CD4-positive, alpha-beta T cell (primary cell): ENCODE data around the gene DNER. TPM values are rescaled to one million over a fixed set of nuclear protein-coding genes. Genes with fewer than 3 reads are reported as not detected.

Source experiments
- ATAC-seq: fragments of 200-7000 bp; cut with Tn5 transposase; one replicate; pipeline ENCODE4 v1.10.0; 2022; ENCODE audit warnings: mild to moderate bottlenecking; ENCODE audit not compliant: poor library complexity
- CTCF ChIA-PET: fragments of 350-600 bp; sonication (Branson Sonifier 250); formaldehyde crosslinking; loops from one replicate; lab custom pipeline; 2021; ENCODE audit warnings: antibody characterized with exemption, inconsistent platforms; lab: Charles Lee
- POLR2A ChIA-PET: fragments of 350-600 bp; sonication (Branson Sonifier 250); formaldehyde crosslinking; loops from one replicate; lab custom pipeline; 2021; ENCODE audit warnings: antibody characterized with exemption, inconsistent platforms; lab: Charles Lee
- DNase-seq, 14 experiments: peaks; one replicate each; pipeline ENCODE4 v3.0.0-alpha.2; 2013 to 2020; ENCODE audit warnings: mixed read lengths in 2 of 14
- H3K27ac ChIP-seq, 2 donors: one replicate each; pipeline versions ENCODE4 v1.5.1 to v1.7.0; 2013; ENCODE audit warnings: low read length in 2 of 2, low read depth in 1 of 2, mild to moderate bottlenecking in 1 of 2
- H3K27me3 ChIP-seq, 2 experiments: 1 replicate in 1 of 2; 2 replicates in 1 of 2; pipeline versions ENCODE4 v1.6.1 to v1.7.0; 2013; ENCODE audit warnings: low read length in 2 of 2, control low read depth in 1 of 2, mild to moderate bottlenecking in 1 of 2, moderate library complexity in 1 of 2; ENCODE audit not compliant: insufficient read depth in 2 of 2, control insufficient read depth in 1 of 2
- H3K36me3 ChIP-seq: one replicate; pipeline ENCODE4 v1.6.1; 2013; ENCODE audit warnings: low read length, control low read depth; ENCODE audit not compliant: insufficient read depth
- H3K4me1 ChIP-seq: one replicate; pipeline ENCODE4 v1.6.1; 2013; ENCODE audit warnings: low read length, control low read depth; ENCODE audit not compliant: insufficient read depth
- H3K4me3 ChIP-seq: one replicate; pipeline ENCODE4 v1.5.1; 2013; ENCODE audit warnings: mild to moderate bottlenecking, low read length, moderate library complexity
- H3K9me3 ChIP-seq, 2 experiments: 1 replicate in 1 of 2; 2 replicates in 1 of 2; pipeline versions ENCODE4 v1.6.1 to v1.7.0; 2013; ENCODE audit warnings: low read length in 2 of 2, mild to moderate bottlenecking in 2 of 2, control low read depth in 1 of 2, moderate library complexity in 1 of 2; ENCODE audit not compliant: control insufficient read depth in 1 of 2, insufficient read depth in 1 of 2
- H3K27ac Mint-ChIP-seq: one replicate; pipeline ENCODE4 v1.8.0; 2020; ENCODE audit warnings: mixed read lengths
- H3K27me3 Mint-ChIP-seq: one replicate; pipeline ENCODE4 v1.8.0; 2021; ENCODE audit warnings: mixed read lengths
- H3K36me3 Mint-ChIP-seq: one replicate; pipeline ENCODE4 v1.8.0; 2021; ENCODE audit warnings: low read depth, mixed read lengths
- H3K4me1 Mint-ChIP-seq: one replicate; pipeline ENCODE4 v1.8.0; 2021; ENCODE audit warnings: low read depth, mixed read lengths
- H3K4me3 Mint-ChIP-seq: one replicate; pipeline ENCODE4 v1.8.0; 2020; ENCODE audit warnings: mild to moderate bottlenecking, mixed read lengths
- H3K9me3 Mint-ChIP-seq: one replicate; pipeline ENCODE4 v1.8.0; 2020; ENCODE audit warnings: mixed read lengths
- intact Hi-C, 2 experiments: fragments of 100-400 bp; cut with DNase I in 1 of 2; cut with micrococcal nuclease in 1 of 2; formaldehyde crosslinking; loops; one replicate each; pipeline versions ENCODE4 v1.15.1 to v1.9.0; 2023 to 2025; cut with DNase I, micrococcal nuclease
- total RNA-seq, 174 experiments: library from RNA in 2 of 174; stranded (reverse) in 2 of 174; gene quantifications; one replicate each; pipeline ENCODE4 v1.2.3 and lab custom pipeline; 2021 to 2026
- TF ChIP-seq, protein P1 (sequence below): fragments of 200-600 bp; IDR thresholded peaks from one replicate; pipeline ENCODE4 v1.8.0; 2022; ENCODE audit warnings: antibody characterized with exemption, mild to moderate bottlenecking

Gene DNER
- total RNA-seq, 2 experiments from 2014 or later = not detected

DNA sequence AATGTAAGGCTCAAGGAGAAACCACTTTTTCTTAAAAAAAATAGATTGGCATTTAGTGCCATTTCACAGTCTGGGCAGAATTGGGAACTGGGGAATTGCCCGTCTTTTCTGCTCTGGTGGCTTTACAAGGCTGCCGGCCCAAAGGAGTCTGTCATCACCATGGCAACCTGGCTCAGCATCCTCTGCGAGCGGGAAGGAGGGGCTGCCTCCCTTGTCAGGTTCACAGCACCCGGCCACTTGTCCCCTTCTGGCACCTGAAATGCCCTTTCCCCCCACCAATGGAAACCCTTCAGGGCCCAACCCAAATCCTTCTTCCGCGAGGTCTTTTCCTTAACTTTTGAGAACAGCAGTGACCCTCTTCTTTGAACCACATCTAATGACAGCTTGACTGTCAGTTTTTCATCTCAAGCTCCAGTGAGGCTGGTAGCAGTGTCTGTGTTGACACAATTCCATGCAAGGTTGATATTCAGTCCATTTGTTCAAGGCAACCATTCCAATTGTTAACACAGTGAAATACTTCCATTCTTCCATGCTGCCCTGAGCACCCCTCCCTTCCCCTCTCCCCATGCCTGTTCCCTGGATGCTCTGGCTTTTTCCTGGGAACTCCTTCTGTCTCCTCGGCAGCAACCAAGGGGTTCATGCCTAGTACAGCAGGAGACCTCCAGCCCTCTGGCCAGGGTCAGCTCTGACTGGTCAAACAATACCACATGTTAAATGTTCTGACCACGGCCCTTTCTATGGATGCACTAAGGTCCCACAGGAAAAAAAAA is 79.6 kb downstream of the DNER start:
- no peak overlapping the region for H3K27ac Mint-ChIP-seq
- no peaks in the 10 kb centered on the region for H3K9me3 Mint-ChIP-seq
- TF ChIP-seq, protein P1, sequence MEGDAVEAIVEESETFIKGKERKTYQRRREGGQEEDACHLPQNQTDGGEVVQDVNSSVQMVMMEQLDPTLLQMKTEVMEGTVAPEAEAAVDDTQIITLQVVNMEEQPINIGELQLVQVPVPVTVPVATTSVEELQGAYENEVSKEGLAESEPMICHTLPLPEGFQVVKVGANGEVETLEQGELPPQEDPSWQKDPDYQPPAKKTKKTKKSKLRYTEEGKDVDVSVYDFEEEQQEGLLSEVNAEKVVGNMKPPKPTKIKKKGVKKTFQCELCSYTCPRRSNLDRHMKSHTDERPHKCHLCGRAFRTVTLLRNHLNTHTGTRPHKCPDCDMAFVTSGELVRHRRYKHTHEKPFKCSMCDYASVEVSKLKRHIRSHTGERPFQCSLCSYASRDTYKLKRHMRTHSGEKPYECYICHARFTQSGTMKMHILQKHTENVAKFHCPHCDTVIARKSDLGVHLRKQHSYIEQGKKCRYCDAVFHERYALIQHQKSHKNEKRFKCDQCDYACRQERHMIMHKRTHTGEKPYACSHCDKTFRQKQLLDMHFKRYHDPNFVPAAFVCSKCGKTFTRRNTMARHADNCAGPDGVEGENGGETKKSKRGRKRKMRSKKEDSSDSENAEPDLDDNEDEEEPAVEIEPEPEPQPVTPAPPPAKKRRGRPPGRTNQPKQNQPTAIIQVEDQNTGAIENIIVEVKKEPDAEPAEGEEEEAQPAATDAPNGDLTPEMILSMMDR = no peak
- H3K27ac ChIP-seq = no peak overlapping the region
- peaks cover 12 to 20% of the 10 kb centered on the region in 2 experiments for H3K27me3 ChIP-seq
- no peaks in the 10 kb centered on the region for H3K36me3 ChIP-seq
- H3K9me3 ChIP-seq = no peaks in the 10 kb centered on the region
- no peaks in the 10 kb centered on the region for H3K36me3 Mint-ChIP-seq
- CTCF ChIA-PET = interaction anchor here (0.6 kb wide), 1 partner anchor 177 kb away, joined by 3 read pairs; no protein-coding TSS in a partner anchor
- H3K4me3 ChIP-seq = no peak overlapping the region
- H3K4me3 Mint-ChIP-seq = no peak overlapping the region
- POLR2A ChIA-PET = no interaction called here
- no peaks in the 10 kb centered on the region for H3K4me1 Mint-ChIP-seq
- ATAC-seq = no peak
- H3K27me3 Mint-ChIP-seq = peaks cover 39% of the 10 kb centered on the region
- DNase-seq = no peak
- H3K4me1 ChIP-seq = no peaks in the 10 kb centered on the region
- intact Hi-C loops = no loop called here

DNA sequence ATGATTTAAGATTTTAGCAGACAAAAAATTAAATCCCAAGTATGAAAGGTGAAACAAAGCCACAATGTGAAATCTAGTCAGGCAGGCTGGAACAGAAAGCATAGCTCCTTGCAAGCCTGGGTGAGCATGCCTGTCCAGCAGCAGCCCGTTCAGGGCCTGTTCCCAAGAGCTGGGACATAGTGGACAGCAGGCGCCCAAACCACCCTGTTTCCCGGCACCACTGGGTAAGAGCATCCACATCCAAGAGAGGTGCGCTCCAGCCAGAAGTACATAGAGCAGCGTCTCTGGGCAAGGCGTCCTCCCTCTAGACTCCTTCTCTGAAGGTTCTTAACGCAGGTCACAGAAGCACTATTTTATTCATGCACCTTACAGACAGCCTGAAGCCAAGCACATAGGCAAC is 80.8 kb downstream of the DNER start:
- ChIA-PET POLR2A (no interaction called here), CTCF (no interaction called here)
- Mint-ChIP-seq H3K4me1 (no peaks in the 10 kb centered on the region), H3K36me3 (no peaks in the 10 kb centered on the region), H3K9me3 (no peaks in the 10 kb centered on the region), H3K4me3 (no peak overlapping the region), H3K27me3 (peaks cover 45% of the 10 kb centered on the region), H3K27ac (no peak overlapping the region)
- H3K9me3 ChIP-seq = no peaks in the 10 kb centered on the region
- intact Hi-C loops = no loop called here
- TF ChIP-seq, protein P1 = no peak
- DNase-seq (no peak), ATAC-seq (no peak)
- no peaks in the 10 kb centered on the region for H3K4me1 ChIP-seq
- no peaks in the 10 kb centered on the region for H3K36me3 ChIP-seq
- no peak overlapping the region for H3K4me3 ChIP-seq
- H3K27ac ChIP-seq = no peak overlapping the region
- H3K27me3 ChIP-seq = peaks cover 12 to 20% of the 10 kb centered on the region in 2 experiments

DNA sequence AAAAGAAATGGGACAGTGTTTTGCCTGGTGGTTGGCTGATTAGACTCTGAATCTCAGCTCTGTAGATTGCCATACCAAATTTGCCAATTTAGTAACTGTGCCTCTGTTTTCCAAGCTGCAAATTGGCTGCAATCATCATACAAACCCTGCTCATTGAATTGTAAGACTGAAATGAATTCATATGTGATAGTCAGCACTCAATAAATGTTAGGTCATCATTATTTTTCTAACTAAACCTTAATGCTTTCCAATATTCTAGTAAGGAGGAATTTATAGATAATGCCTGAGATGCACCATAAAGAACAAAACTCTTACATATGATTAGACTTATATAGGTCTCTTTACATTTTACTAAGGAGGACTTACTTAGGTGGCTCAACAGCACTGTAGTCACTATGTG is 85.3 kb downstream of the DNER start:
- no peaks in the 10 kb centered on the region for H3K9me3 ChIP-seq
- H3K27me3 Mint-ChIP-seq = peaks cover 23% of the 10 kb centered on the region
- no peak overlapping the region for H3K27ac Mint-ChIP-seq
- TF ChIP-seq, protein P1 = no peak
- H3K4me1 ChIP-seq = no peaks in the 10 kb centered on the region
- no peak overlapping the region for H3K4me3 Mint-ChIP-seq
- H3K9me3 Mint-ChIP-seq = no peaks in the 10 kb centered on the region
- DNase-seq (no peak), ATAC-seq (no peak)
- POLR2A ChIA-PET = no interaction called here
- no peaks in the 10 kb centered on the region for H3K36me3 Mint-ChIP-seq
- CTCF ChIA-PET = no interaction called here
- H3K27me3 ChIP-seq = peaks cover 3% of the 10 kb centered on the region in 2 experiments
- no peaks in the 10 kb centered on the region for H3K4me1 Mint-ChIP-seq
- intact Hi-C loops = no loop called here
- no peak overlapping the region for H3K4me3 ChIP-seq
- H3K27ac ChIP-seq = no peak overlapping the region
- H3K36me3 ChIP-seq = no peaks in the 10 kb centered on the region
